ENCODE measurements around the gene CWC15. TPM values are rescaled to one million over a fixed set of nuclear protein-coding genes. Genes with fewer than 3 reads are reported as not detected.
A peak's percentile ranks its signal among the peaks of the same experiment; 100 is the strongest.

Gene CWC15
- polyA plus RNA-seq, 1 donor (not counting 4 experiments of a cell fraction or from before 2014, with no cell fraction given): 56.3 TPM

- Histone ChIP-seq H3K79me2 (ENCODE audit: control insufficient read depth, insufficient read depth, low read length) (peaks cover 18% of the 10 kb centered on the region), H3K9me1 (ENCODE audit: control insufficient read depth, extremely low read depth, insufficient read depth, low read length) (no peaks in the 10 kb centered on the region), H4K20me1 (ENCODE audit: control insufficient read depth, extremely low read depth, insufficient read depth, low read length) (no peaks in the 10 kb centered on the region), H3K27me3 (ENCODE audit: control insufficient read depth, extremely low read depth, insufficient read depth, low read length) (no peaks in the 10 kb centered on the region), H3K27ac (ENCODE audit: control insufficient read depth, insufficient read depth, low read length) (peak overlapping the region; percentile 85), H3K9ac (ENCODE audit: control insufficient read depth, extremely low read depth, insufficient read depth, low read length) (peak overlapping the region; percentile 93), H3K4me3 (ENCODE audit: control insufficient read depth in 2 of 3, extremely low read depth in 1 of 3, insufficient read depth in 2 of 3, low read depth in 1 of 3, low read length in 3 of 3) (peak overlapping the region; percentile 91 to 97 (median 91)), H3K4me2 (ENCODE audit: control insufficient read depth, extremely low read depth, insufficient read depth, low read depth, low read length) (peak overlapping the region; percentile 83), H3K9me3 (ENCODE audit: control insufficient read depth, low read depth, low read length) (no peaks in the 10 kb centered on the region), H2AFZ (ENCODE audit: control insufficient read depth, low read length) (no peak overlapping the region), H3K36me3 (ENCODE audit: control insufficient read depth in 2 of 2, extremely low read depth in 1 of 2, insufficient read depth in 2 of 2, low read length in 2 of 2) (peaks cover 5 to 13% of the 10 kb centered on the region in 2 experiments), H3K4me1 (ENCODE audit: control insufficient read depth, extremely low read depth, insufficient read depth, low read length) (peaks cover 5% of the 10 kb centered on the region)
- DNase-seq (ENCODE audit: low read depth, low spot score) (no peak), FAIRE-seq (no peak)
- TF ChIP-seq EZH2 (IDR thresholded peaks at IDR 0.05; ENCODE audit: low read length) (no peak), CTCF (optimal IDR thresholded peaks at IDR 0.05 in 1 of 3, IDR thresholded peaks at IDR 0.05 in 1 of 3, conservative IDR thresholded peaks at IDR 0.05 in 1 of 3; ENCODE audit: extremely low read depth in 1 of 3, insufficient read depth in 2 of 3, low read length in 3 of 3) (no peak)
- dilution Hi-C loops (cut with MboI; ENCODE audit: extremely low pct_ligation_motif_present, low sequenced_read_pairs): no loop called here
Observed at GRCh38 chr11:94972700-94973098, 657 bp downstream of the CWC15 start.

GRCh38 chr11:94968334-94968958, 4.9 kb downstream of the CWC15 start:
- Histone ChIP-seq H3K9ac (ENCODE audit: control insufficient read depth, extremely low read depth, insufficient read depth, low read length) (no peak overlapping the region), H4K20me1 (ENCODE audit: control insufficient read depth, extremely low read depth, insufficient read depth, low read length) (no peaks in the 10 kb centered on the region), H2AFZ (ENCODE audit: control insufficient read depth, low read length) (no peak overlapping the region), H3K27ac (ENCODE audit: control insufficient read depth, insufficient read depth, low read length) (no peak overlapping the region), H3K27me3 (ENCODE audit: control insufficient read depth, extremely low read depth, insufficient read depth, low read length) (no peaks in the 10 kb centered on the region), H3K4me1 (ENCODE audit: control insufficient read depth, extremely low read depth, insufficient read depth, low read length) (peaks cover 5% of the 10 kb centered on the region), H3K9me1 (ENCODE audit: control insufficient read depth, extremely low read depth, insufficient read depth, low read length) (no peaks in the 10 kb centered on the region), H3K79me2 (ENCODE audit: control insufficient read depth, insufficient read depth, low read length) (peaks cover 18% of the 10 kb centered on the region), H3K4me3 (ENCODE audit: control insufficient read depth in 2 of 3, extremely low read depth in 1 of 3, insufficient read depth in 2 of 3, low read depth in 1 of 3, low read length in 3 of 3) (no peak overlapping the region), H3K36me3 (ENCODE audit: control insufficient read depth in 2 of 2, extremely low read depth in 1 of 2, insufficient read depth in 2 of 2, low read length in 2 of 2) (peaks cover 23% of the 10 kb centered on the region in 2 experiments), H3K9me3 (ENCODE audit: control insufficient read depth, low read depth, low read length) (no peaks in the 10 kb centered on the region), H3K4me2 (ENCODE audit: control insufficient read depth, extremely low read depth, insufficient read depth, low read depth, low read length) (no peak overlapping the region)
- TF ChIP-seq EZH2 (IDR thresholded peaks at IDR 0.05; ENCODE audit: low read length): no peak
- TF ChIP-seq CTCF (optimal IDR thresholded peaks at IDR 0.05 in 1 of 3, IDR thresholded peaks at IDR 0.05 in 1 of 3, conservative IDR thresholded peaks at IDR 0.05 in 1 of 3; ENCODE audit: extremely low read depth in 1 of 3, insufficient read depth in 2 of 3, low read length in 3 of 3): peak in 2 of 3 experiments; percentile 29 to 52
- DNase-seq (ENCODE audit: low read depth, low spot score) (no peak), FAIRE-seq (no peak)
- dilution Hi-C loops (cut with MboI; ENCODE audit: extremely low pct_ligation_motif_present, low sequenced_read_pairs): no loop called here
